NCI-H128 (cell line): ENCODE measurements around the gene THSD1.
"Not testable (repeated sequence)": the region's sequence is repeated elsewhere in the genome, so short reads cannot be mapped to it uniquely, and the experiment has no call there.

Experiments
- DNase-seq: peaks from one replicate; lab custom pipeline; 2025; ENCODE audit not compliant: unreplicated experiment; lab: John Stamatoyannopoulos, UW

THSD1 gene

DNA sequence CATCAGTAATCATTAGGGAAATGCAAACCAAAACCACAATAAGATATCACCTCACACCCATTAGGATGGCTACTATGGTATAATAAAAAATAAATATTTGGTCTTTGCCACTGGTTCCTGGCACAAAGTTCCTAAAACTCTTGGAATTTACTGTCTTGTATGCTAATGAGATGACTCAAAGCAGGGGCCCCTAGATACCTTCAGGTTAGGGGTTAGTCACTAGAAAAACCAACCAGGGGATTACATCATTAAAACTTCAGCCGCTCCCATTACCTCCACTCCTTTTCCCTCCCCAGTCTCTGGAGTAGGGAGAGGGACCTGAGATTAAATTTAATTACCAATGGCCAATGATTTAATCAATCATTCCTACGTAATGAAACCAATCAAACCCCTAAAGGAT is 49.6 kb downstream of the THSD1 start:
- no peak for DNase-seq

DNA sequence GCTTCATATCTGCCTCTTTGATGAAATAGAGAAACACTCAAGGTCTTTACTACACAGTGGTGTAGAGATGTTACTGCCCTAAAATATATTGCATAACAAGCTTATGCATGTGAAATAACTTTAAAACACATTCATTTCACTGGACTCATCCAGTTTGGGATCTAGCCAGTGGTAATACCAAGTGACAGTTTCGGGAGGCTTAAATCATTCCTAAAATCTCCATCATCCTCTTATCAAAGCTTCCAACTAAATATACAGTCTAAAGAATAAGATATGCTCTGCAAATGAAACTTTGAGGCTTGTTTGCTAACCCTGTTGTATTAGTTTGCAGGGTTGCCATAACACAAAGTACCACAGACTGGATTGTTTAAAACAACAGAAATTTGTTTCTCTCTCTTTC is 52.8 kb downstream of the THSD1 start:
- DNase-seq, result no peak

GRCh38 chr13:52348983-52349780 is 56.8 kb downstream of the THSD1 start:
- no peak for DNase-seq

GRCh38 chr13:52348071-52348470 is 57.9 kb downstream of the THSD1 start:
- no peak for DNase-seq

DNA sequence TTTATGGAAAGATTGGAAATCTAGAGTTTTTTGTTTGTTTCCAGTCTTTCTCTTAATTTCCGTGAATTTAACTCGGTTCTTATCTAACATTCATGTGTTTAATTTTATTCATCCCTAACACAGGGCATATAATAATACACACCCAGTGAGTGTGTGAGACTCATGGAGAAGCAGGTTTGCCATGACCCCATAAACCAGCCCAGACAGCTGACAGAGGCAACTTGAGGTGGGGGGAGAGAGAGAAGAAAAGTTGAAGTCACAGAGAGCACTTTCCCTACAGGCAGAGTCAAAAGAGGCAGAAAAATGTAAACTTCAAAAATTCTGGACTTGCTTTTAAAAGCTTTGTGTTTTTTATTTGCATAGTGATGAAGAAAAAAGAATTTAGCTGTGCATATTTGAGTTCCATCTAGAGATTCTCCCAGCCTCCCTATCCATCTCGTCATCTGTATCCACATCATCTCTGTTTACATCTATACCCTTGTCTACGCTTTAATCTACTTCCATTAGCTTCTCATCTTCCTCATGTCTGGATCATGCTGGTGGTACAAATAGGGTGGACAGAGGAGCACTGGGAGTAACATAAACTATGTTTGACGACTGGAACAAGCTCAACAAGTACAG is 60.2 kb downstream of the THSD1 start:
- no peak for DNase-seq

GRCh38 chr13:52345048-52345447 is 60.9 kb downstream of the THSD1 start:
- DNase-seq, result no peak

DNA sequence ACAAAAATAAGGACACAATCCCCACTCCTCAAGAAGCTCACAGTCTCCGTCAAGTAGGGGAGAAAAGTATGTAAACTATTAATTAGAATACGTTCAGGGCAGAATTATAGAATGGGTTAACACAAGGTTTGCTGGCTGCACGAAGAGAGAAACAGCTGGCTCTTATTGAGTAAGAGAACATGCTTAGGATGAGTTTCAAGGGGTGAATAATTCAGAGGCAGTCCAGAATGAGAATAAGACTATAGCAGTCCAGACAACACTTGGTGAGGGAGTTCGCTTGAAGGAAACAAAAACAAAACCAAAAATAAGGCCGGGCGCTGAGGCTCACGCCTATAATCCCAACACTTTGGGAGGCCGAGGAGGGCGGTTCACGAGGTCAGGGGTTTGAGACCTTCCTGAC is 61.9 kb downstream of the THSD1 start:
- DNase-seq, result no peak

DNA sequence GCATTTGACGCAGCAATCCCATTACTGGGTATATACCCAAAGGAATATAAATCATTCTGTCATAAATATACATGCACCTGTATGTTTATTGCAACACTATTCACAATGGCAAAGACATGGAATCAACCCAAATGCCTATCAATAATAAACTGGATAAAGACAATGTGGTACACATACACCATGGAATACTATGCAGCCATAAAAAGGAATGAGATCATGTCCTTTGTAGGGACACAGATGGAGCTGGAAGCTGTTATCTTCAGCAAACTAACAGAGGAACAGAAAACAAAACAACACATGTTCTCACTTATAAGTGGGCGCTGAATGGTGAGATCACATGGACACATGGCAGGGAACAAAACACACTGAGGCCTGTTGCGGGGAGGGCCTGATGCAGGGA is 63.8 kb downstream of the THSD1 start:
- DNase-seq, result not testable (repeated sequence)

DNA sequence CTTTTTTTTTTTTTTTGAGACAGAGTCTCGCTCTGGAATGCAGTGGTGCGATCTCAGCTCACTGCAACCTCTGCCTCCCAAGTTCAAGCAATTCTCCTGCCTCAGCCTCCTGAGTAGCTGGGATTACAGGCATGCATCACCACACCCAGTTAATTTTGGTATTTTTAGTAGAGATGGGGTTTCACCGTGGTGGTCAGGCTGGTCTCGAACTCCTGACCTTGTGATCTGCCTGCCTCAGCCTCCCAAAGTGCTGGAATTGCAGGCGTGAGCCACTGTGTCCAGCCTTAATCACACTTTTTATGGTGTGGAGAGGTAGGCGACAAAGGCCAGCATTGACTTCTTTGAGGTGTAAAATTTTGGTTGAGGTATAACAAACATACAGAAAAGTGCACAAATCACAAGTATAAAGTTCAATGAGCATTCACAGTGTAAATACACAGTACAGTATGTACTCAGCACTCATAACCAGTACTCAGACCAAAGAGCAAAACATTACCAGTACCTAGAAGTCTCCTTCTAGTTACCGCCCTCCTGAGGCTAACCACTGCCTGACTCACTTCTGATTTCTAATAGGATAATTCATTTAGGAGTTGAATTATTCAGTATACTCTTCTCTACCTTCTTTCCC is 68.0 kb downstream of the THSD1 start:
- not testable (repeated sequence) for DNase-seq

- DNase-seq, result not testable (repeated sequence)
Observed at GRCh38 chr13:52334107-52334506, 71.9 kb downstream of the THSD1 start.

DNA sequence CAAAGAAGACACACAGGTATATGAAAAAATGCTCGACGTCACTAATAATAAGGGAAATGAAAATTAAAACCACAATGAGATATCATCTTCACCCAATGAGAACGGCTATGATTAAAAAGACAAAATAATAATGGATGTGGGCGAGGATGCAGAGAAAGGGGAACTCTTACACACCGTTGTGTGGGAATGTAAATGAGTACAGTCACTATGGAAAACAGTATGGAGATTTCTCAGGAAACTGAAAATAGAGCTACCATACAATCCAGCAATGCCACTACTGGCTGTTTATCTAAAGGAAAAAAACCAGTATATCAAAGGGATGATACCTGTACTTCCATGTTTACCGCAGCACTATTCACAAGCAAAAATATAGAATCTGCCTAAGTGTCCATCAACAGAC is 74.1 kb downstream of the THSD1 start:
- not testable (repeated sequence) for DNase-seq
